Skeletal muscle tissue (tissue), 5 donors: ENCODE data around the gene ZGPAT. TPM values are rescaled to one million over a fixed set of nuclear protein-coding genes. Genes with fewer than 3 reads are reported as not detected.

Experiments
- H3K27ac ChIP-seq: one replicate; pipeline ENCODE4 v1.7.0; 2013; ENCODE audit warnings: mild to moderate bottlenecking, low read depth, low read length, inconsistent platforms
- H3K27me3 ChIP-seq, 3 donors: one replicate each; pipeline ENCODE4 v1.7.0; 2013; ENCODE audit warnings: low read length in 3 of 3; ENCODE audit not compliant: control insufficient read depth in 3 of 3, insufficient read depth in 3 of 3
- H3K36me3 ChIP-seq, 3 donors: one replicate each; pipeline ENCODE4 v1.7.0; 2013; ENCODE audit warnings: low read length in 3 of 3; ENCODE audit not compliant: control insufficient read depth in 3 of 3, insufficient read depth in 3 of 3
- H3K4me1 ChIP-seq, 3 donors: one replicate each; pipeline ENCODE4 v1.7.0; 2013; ENCODE audit warnings: low read length in 3 of 3, mild to moderate bottlenecking in 3 of 3; ENCODE audit not compliant: control insufficient read depth in 3 of 3, insufficient read depth in 3 of 3
- H3K4me3 ChIP-seq, 3 donors: one replicate each; pipeline ENCODE4 v1.7.0; 2013; ENCODE audit warnings: low read length in 3 of 3
- H3K9ac ChIP-seq, 3 donors: one replicate each; pipeline ENCODE4 v1.7.0; 2013; ENCODE audit warnings: low read length in 3 of 3, mild to moderate bottlenecking in 3 of 3, moderate library complexity in 2 of 3, low read depth in 1 of 3
- H3K9me3 ChIP-seq, 3 donors: one replicate each; pipeline ENCODE4 v1.7.0; 2013; ENCODE audit warnings: low read length in 3 of 3; ENCODE audit not compliant: control insufficient read depth in 3 of 3
- small RNA-seq: library from RNA; depleted of rRNA; stranded (forward); fragments of <200 nt; gene quantifications from one replicate; pipeline ENCODE3, GENCODE V24; 2014
- total RNA-seq: library from RNA; depleted of rRNA; stranded (reverse); fragments of >200 nt; gene quantifications from one replicate; pipeline ENCODE4 v1.2.3, GENCODE V29; 2014
- donor health status: Osteomylitis.

Gene ZGPAT
- total RNA-seq, 1 donor from 2014 or later: 6.8 TPM

GRCh38 chr20:63782051-63782471 is 74.2 kb downstream of the ZGPAT start:
- no peak overlapping the region for H3K4me3 ChIP-seq
- H3K9ac ChIP-seq: no peak overlapping the region
- peaks cover 0 to 2% (median 0%) of the 10 kb centered on the region in 3 donors for H3K4me1 ChIP-seq
- no peak overlapping the region for H3K27ac ChIP-seq
- H3K27me3 ChIP-seq: no peaks in the 10 kb centered on the region
- peaks cover 0 to 2% (median 0%) of the 10 kb centered on the region in 3 donors for H3K36me3 ChIP-seq
- H3K9me3 ChIP-seq: no peaks in the 10 kb centered on the region

- H3K9me3 ChIP-seq: no peaks in the 10 kb centered on the region
- no peak overlapping the region for H3K27ac ChIP-seq
- H3K4me1 ChIP-seq: peaks cover 0 to 6% (median 3%) of the 10 kb centered on the region in 3 donors
- no peak overlapping the region for H3K4me3 ChIP-seq
- H3K9ac ChIP-seq: no peak overlapping the region
- H3K36me3 ChIP-seq: peaks cover 0 to 2% (median 0%) of the 10 kb centered on the region in 3 donors
- no peaks in the 10 kb centered on the region for H3K27me3 ChIP-seq
These were observed 74.7 kb downstream of the ZGPAT start for GRCh38 chr20:63782521-63782971.

GRCh38 chr20:63783970-63784369 is 76.1 kb downstream of the ZGPAT start:
- peaks cover 0 to 8% (median 4%) of the 10 kb centered on the region in 3 donors for H3K4me1 ChIP-seq
- no peak overlapping the region for H3K27ac ChIP-seq
- no peaks in the 10 kb centered on the region for H3K27me3 ChIP-seq
- H3K36me3 ChIP-seq: peaks cover 0 to 2% (median under 1%) of the 10 kb centered on the region in 3 donors
- no peak overlapping the region for H3K9ac ChIP-seq
- no peaks in the 10 kb centered on the region for H3K9me3 ChIP-seq
- H3K4me3 ChIP-seq: no peak overlapping the region

GRCh38 chr20:63785691-63786131 is 77.9 kb downstream of the ZGPAT start:
- no peak overlapping the region for H3K27ac ChIP-seq
- H3K4me3 ChIP-seq: no peak overlapping the region
- H3K27me3 ChIP-seq: no peaks in the 10 kb centered on the region
- peaks cover 0 to 16% (median 12%) of the 10 kb centered on the region in 3 donors for H3K36me3 ChIP-seq
- H3K4me1 ChIP-seq: peaks cover 0 to 13% (median 4%) of the 10 kb centered on the region in 3 donors
- no peak overlapping the region for H3K9ac ChIP-seq
- no peaks in the 10 kb centered on the region for H3K9me3 ChIP-seq

Small RNAs within 50 kb of the gene (small RNA-seq; reads per million reads assigned to genes)
- gene LIME1 (not detected), gene TNFRSF6B (not detected)

Other genes starting within 250 kb of the ZGPAT start
- gene KCNQ2, start 235.4 kb upstream of the ZGPAT start, total RNA-seq: 1.6 TPM
- 255 TPM for gene EEF1A2, start 209.0 kb upstream of the ZGPAT start, total RNA-seq
- 24.0 TPM for gene PPDPF, start 187.3 kb upstream of the ZGPAT start, total RNA-seq
- not detected for gene PTK6, start 170.7 kb upstream of the ZGPAT start, total RNA-seq
- not detected for gene SRMS, start 160.3 kb upstream of the ZGPAT start, total RNA-seq
- gene FNDC11, start 153.9 kb upstream of the ZGPAT start, total RNA-seq: 0.52 TPM
- gene HELZ2, start 133.8 kb upstream of the ZGPAT start, total RNA-seq: 12.5 TPM
- 5.7 TPM for gene GMEB2, start 80.9 kb upstream of the ZGPAT start, total RNA-seq
- gene STMN3, start 54.6 kb upstream of the ZGPAT start, total RNA-seq: 10.4 TPM
- gene RTEL1, start 49.7 kb upstream of the ZGPAT start, total RNA-seq: 4.7 TPM
- not detected for gene TNFRSF6B, start 11.4 kb upstream of the ZGPAT start, total RNA-seq
- gene ARFRP1, start 63 bp upstream of the ZGPAT start, total RNA-seq: 13.0 TPM
- 0.52 TPM for gene LIME1, start 28.6 kb downstream of the ZGPAT start, total RNA-seq
- 10.4 TPM for gene SLC2A4RG, start 31.7 kb downstream of the ZGPAT start, total RNA-seq
- gene ZBTB46, start 123.2 kb downstream of the ZGPAT start, total RNA-seq: 52.2 TPM
- not detected for gene ABHD16B, start 153.5 kb downstream of the ZGPAT start, total RNA-seq
- gene TPD52L2, start 157.2 kb downstream of the ZGPAT start, total RNA-seq: 29.2 TPM
- gene DNAJC5, start 187.1 kb downstream of the ZGPAT start, total RNA-seq: 30.3 TPM
- 15.7 TPM for gene UCKL1, start 248.4 kb downstream of the ZGPAT start, total RNA-seq